GM19455 (cell line): ENCODE data around the gene ATG7.
"Not testable (repeated sequence)": the region's sequence is repeated elsewhere in the genome, so short reads cannot be mapped to it uniquely, and the experiment has no call there.

Experiments used
- ATAC-seq: cut with Tn5 transposase; IDR thresholded peaks from one replicate; pipeline ENCODE4 v1.9.1; 2021; ENCODE audit not compliant: unreplicated experiment

The ATG7 gene

GRCh38 chr3:11459186-11459824 is 187.1 kb downstream of the ATG7 start:
- ATAC-seq: no peak

GRCh38 chr3:11461226-11461625 is 189.0 kb downstream of the ATG7 start:
- no peak for ATAC-seq

- not testable (repeated sequence) for ATAC-seq
Measured at GRCh38 chr3:11462673-11463072, 190.5 kb downstream of the ATG7 start.

GRCh38 chr3:11463591-11463990 is 191.4 kb downstream of the ATG7 start:
- ATAC-seq: no peak

- ATAC-seq: no peak
Measured at GRCh38 chr3:11464356-11464755, 192.2 kb downstream of the ATG7 start.

- ATAC-seq: no peak
Measured at GRCh38 chr3:11465744-11466616, 193.8 kb downstream of the ATG7 start.

GRCh38 chr3:11467875-11468274 is 195.7 kb downstream of the ATG7 start:
- ATAC-seq: no peak

GRCh38 chr3:11470031-11470853 is 198.0 kb downstream of the ATG7 start:
- no peak for ATAC-seq

- ATAC-seq: no peak
Measured at GRCh38 chr3:11475324-11475723, 203.1 kb downstream of the ATG7 start.

GRCh38 chr3:11476735-11477144 is 204.5 kb downstream of the ATG7 start:
- ATAC-seq: no peak

GRCh38 chr3:11477407-11477911 is 205.3 kb downstream of the ATG7 start:
- no peak for ATAC-seq

GRCh38 chr3:11478167-11478566 is 206.0 kb downstream of the ATG7 start:
- no peak for ATAC-seq

GRCh38 chr3:11479221-11479620 is 207.0 kb downstream of the ATG7 start:
- no peak for ATAC-seq

- ATAC-seq: no peak
Measured at GRCh38 chr3:11480663-11481298, 208.6 kb downstream of the ATG7 start.

- ATAC-seq: no peak
Measured at GRCh38 chr3:11481556-11481955, 209.4 kb downstream of the ATG7 start.

GRCh38 chr3:11482021-11482420 is 209.8 kb downstream of the ATG7 start:
- no peak for ATAC-seq

GRCh38 chr3:11488356-11488755 is 216.2 kb downstream of the ATG7 start:
- not testable (repeated sequence) for ATAC-seq

- ATAC-seq: no peak
Measured at GRCh38 chr3:11494131-11494916, 222.1 kb downstream of the ATG7 start.

- no peak for ATAC-seq
Measured at GRCh38 chr3:11495948-11496557, 223.9 kb downstream of the ATG7 start.

GRCh38 chr3:11498177-11498576 is 226.0 kb downstream of the ATG7 start:
- no peak for ATAC-seq
